ENCODE results near the gene KRTAP5-2. TPM values are rescaled to one million over a fixed set of nuclear protein-coding genes. Genes with fewer than 3 reads are reported as not detected.

The KRTAP5-2 gene
- total and polyA plus RNA-seq, 2 of the 8 experiments (the other 6 are each of a cell fraction or from before 2014, with no cell fraction given) = not detected

GRCh38 chr11:1572197-1573076 lies 25.7 kb downstream of the KRTAP5-2 start, which contains the start of gene DUSP8 (continued):
- TF ChIP-seq POU5F1 (IDR thresholded peaks at IDR 0.05; ENCODE audit: low read depth, low read length) = no peak

Measured in H1 (cell line).